ENCODE results near the gene THOC6.

THOC6 gene

DNA sequence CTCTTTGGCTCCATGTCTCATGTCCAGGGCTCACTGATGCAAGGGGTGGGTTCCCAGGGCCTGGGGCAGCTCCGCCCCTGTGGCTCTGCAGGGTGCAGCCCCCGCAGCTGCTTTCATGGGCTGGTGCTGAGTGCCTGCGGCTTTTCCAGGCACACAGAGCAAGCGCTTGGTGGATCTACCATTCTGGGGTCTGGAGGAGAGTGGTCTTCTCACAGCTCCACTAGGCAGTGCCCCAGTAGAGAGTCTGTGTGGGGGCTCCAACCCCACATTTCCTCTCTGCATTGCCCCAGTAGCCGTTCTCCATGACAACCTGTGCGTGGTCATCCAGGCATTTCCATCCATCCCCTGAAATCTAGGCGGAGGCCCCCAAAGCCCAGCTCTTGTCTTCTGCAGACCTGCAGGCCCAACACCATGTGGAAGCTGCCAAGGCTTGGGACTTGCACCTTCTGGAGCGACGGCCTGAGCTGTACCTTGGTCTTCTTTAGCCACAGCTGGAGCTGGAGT, 46.8 kb downstream of the THOC6 start:
- TF ChIP-seq GATA3 (IDR thresholded peaks at IDR 0.05; ENCODE audit: low read depth, low read length) (no peak), GATA2 (IDR thresholded peaks at IDR 0.05; ENCODE audit: low read depth, low read length) (no peak)

DNA sequence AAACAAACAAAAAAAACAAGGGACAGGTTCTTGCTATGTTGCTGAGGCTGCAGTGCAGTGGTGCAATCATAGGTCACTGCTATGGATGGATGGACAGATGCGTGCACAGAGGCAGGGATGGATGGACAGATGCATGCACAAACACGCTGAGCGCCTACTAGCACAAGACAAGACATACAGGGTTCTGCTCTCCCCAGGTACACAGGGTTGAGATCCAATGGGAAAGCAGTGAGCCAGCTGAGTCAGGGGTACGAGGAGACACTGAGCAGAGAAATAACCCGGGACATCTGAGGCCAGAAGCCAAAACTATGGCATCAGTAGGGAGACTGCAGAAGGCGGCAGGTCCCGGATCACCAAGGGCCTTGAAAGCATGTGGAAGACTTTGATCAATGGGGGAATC, 47.8 kb downstream of the THOC6 start:
- no peak for TF ChIP-seq GATA2 (IDR thresholded peaks at IDR 0.05; ENCODE audit: low read depth, low read length)
- TF ChIP-seq GATA3 (IDR thresholded peaks at IDR 0.05; ENCODE audit: low read depth, low read length) = no peak

DNA sequence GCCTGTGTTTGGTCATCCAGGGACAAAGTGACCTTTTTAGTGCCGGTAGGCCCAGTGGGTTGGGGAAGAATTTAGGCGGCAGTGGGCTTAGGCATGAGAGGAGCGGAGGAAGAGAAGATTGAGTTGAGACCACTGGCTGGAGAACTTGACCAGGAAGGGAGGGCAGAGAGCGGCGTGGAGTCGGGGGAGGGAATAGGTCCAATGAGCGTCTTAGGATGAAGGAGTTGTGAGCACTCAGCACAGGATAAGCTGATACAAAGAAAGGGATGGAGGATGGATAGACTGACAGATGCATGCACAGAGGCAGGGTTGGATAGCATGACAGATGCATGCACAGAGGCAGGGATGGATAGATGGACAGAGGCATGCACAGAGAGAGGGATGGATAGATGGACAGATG, 49.6 kb downstream of the THOC6 start:
- TF ChIP-seq GATA3 (IDR thresholded peaks at IDR 0.05; ENCODE audit: low read depth, low read length) = no peak
- TF ChIP-seq GATA2 (IDR thresholded peaks at IDR 0.05; ENCODE audit: low read depth, low read length) = no peak

DNA sequence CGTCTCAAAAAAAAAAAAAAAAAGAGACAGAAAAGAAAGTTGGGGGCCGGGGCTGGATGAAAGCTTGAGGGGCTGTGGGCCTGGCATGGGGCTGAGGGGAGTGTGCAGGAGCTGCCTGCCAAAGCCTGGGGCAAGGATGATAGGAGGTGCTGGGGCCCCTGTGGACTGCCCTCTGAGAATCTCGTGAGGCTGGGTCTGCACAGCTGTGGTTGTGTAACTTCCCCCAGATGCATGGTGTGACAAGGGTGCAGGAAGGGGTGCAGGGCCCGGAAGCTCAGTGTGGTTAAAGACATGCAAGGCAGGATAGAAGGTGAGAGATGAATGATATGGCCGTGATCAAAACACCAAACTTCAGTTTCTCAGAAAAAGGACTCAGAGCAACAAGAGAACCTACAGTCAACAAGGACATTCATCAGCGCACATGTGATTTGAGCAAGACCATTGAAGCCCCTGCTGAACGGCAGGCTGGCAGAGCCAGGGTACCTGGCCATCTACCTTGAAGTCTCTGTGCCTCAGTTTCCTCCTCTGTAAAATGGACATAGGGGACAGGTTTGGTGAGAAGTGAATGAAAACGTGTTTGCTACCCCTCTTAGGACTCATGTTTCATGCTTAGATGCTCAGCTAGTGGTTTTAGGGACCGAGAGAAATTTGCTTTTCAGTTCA, 51.2 kb downstream of the THOC6 start:
- no peak for TF ChIP-seq GATA2 (IDR thresholded peaks at IDR 0.05; ENCODE audit: low read depth, low read length)
- no peak for TF ChIP-seq GATA3 (IDR thresholded peaks at IDR 0.05; ENCODE audit: low read depth, low read length)

DNA sequence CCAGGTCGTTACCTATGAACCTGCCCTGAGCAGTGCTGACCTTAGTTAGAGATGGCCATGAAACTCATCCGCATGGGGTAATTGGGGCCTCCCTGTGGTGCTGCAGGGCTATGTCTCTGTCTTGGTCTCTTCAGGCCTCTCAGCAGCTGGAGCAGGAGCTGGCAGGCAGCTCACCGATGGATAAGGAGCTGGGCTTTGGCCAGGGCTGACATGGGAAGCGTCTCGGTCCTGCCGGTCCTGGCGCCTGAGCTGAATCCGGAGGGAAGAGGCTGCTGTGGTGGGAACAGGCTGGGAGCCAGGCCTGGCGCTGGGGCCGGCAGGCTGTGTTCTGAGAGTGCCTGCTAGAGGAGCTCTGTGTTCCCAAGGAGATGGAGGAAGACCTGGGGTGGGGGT, 51.7 kb downstream of the THOC6 start:
- TF ChIP-seq GATA3 (IDR thresholded peaks at IDR 0.05; ENCODE audit: low read depth, low read length) (no peak), GATA2 (IDR thresholded peaks at IDR 0.05; ENCODE audit: low read depth, low read length) (no peak)

DNA sequence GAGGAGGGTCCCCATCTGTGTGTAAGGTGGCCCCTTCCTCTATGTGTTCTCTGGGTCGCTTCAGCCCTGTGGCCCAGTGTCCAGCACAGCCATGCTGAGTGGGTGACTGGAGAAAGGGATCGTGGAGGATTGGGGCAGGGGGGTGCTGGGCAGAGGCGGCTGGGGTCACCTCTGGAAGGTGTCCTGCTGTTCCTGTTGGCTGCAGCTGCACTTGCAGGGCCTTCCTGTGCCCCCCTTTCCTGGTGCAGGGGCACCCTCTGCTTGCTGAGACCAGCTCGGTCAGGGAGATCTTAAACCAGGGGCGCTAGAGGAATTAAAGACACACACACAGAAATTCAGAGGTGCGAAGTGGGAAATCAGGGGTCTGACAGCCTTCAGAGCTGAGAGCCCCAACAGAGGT, 52.7 kb downstream of the THOC6 start:
- TF ChIP-seq GATA2 (IDR thresholded peaks at IDR 0.05; ENCODE audit: low read depth, low read length) (no peak), GATA3 (IDR thresholded peaks at IDR 0.05; ENCODE audit: low read depth, low read length) (no peak)
